Measurements from ENCODE around the gene TMC6. TPM values are rescaled to one million over a fixed set of nuclear protein-coding genes. Genes with fewer than 3 reads are reported as not detected.
A peak's percentile ranks its signal among the peaks of the same experiment; 100 is the strongest.

TMC6 gene
- total RNA-seq, 1 donor from 2014 or later, result 251 TPM

GRCh38 chr17:78127239-78127887 is 1.2 kb downstream of the TMC6 start:
- no peaks in the 10 kb centered on the region for H3K27me3 Mint-ChIP-seq
- peaks cover 54% of the 10 kb centered on the region for H3K4me1 Mint-ChIP-seq
- peak overlapping the region; percentile 91 for H3K4me3 Mint-ChIP-seq
- no peaks in the 10 kb centered on the region for H3K9me3 Mint-ChIP-seq
- intact Hi-C loops (cut with micrococcal nuclease), result loop anchor here (5.0 kb wide), 1 partner anchor 230 kb away; no protein-coding TSS in a partner anchor
- peaks cover 48% of the 10 kb centered on the region for H3K36me3 Mint-ChIP-seq (ENCODE audit: low read depth)
- peak; percentile 92 for DNase-seq
- peak overlapping the region; percentile 88 for H3K27ac Mint-ChIP-seq

DNA sequence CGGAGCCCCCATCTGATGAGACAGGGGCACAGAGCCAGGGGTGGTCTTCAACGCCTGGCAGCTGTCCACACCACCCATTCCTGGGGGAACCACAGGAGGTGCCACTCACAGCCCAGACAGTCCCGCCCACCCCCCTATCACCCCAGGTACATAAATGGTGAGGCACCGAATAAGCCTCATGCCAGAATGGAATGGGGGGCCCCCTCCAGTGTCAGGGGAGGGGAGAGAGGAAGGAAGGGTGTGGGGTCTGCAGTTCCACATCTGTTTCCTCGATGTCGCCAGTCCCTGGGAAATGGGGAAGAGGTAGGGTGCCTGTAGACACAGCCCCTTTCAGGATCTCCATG is 1.7 kb downstream of the TMC6 start:
- no peaks in the 10 kb centered on the region for H3K27me3 Mint-ChIP-seq
- peak overlapping the region; percentile 88 for H3K27ac Mint-ChIP-seq
- peak overlapping the region; percentile 91 for H3K4me3 Mint-ChIP-seq
- intact Hi-C loops (cut with micrococcal nuclease), result loop anchor here (5.0 kb wide), 1 partner anchor 230 kb away; no protein-coding TSS in a partner anchor
- no peaks in the 10 kb centered on the region for H3K9me3 Mint-ChIP-seq
- DNase-seq, result no peak
- H3K36me3 Mint-ChIP-seq (ENCODE audit: low read depth), result peaks cover 50% of the 10 kb centered on the region
- peaks cover 57% of the 10 kb centered on the region for H3K4me1 Mint-ChIP-seq

- no peaks in the 10 kb centered on the region for H3K9me3 Mint-ChIP-seq
- H3K36me3 Mint-ChIP-seq (ENCODE audit: low read depth), result peaks cover 55% of the 10 kb centered on the region
- peak; percentile 64 for DNase-seq
- H3K4me3 Mint-ChIP-seq, result peak overlapping the region; percentile 91
- peak overlapping the region; percentile 78 for H3K27ac Mint-ChIP-seq
- H3K4me1 Mint-ChIP-seq, result peaks cover 63% of the 10 kb centered on the region
- intact Hi-C loops (cut with micrococcal nuclease), result loop anchor here (5.0 kb wide), 1 partner anchor 231 kb away; no protein-coding TSS in a partner anchor
- H3K27me3 Mint-ChIP-seq, result no peaks in the 10 kb centered on the region
Observed at GRCh38 chr17:78125976-78126894, 2.3 kb downstream of the TMC6 start.

GRCh38 chr17:78125138-78125913 is 3.2 kb downstream of the TMC6 start:
- Mint-ChIP-seq H3K36me3 (ENCODE audit: low read depth) (peaks cover 56% of the 10 kb centered on the region), H3K4me3 (peak overlapping the region; percentile 91), H3K27me3 (no peaks in the 10 kb centered on the region)

GRCh38 chr17:78124836-78125137 is 3.8 kb downstream of the TMC6 start:
- no peak for DNase-seq
- intact Hi-C loops (cut with micrococcal nuclease), result loop anchor here (5.0 kb wide), 1 partner anchor 233 kb away; no protein-coding TSS in a partner anchor
- H3K36me3 Mint-ChIP-seq (ENCODE audit: low read depth), result peaks cover 58% of the 10 kb centered on the region
- H3K27ac Mint-ChIP-seq, result peak overlapping the region; percentile 58
- no peaks in the 10 kb centered on the region for H3K9me3 Mint-ChIP-seq
- no peaks in the 10 kb centered on the region for H3K27me3 Mint-ChIP-seq
- H3K4me1 Mint-ChIP-seq, result peaks cover 60% of the 10 kb centered on the region
- H3K4me3 Mint-ChIP-seq, result peak overlapping the region; percentile 91

More at GRCh38 chr17:78125138-78125913, 3.2 kb downstream of the TMC6 start:
- Mint-ChIP-seq H3K27ac (peak overlapping the region; percentile 58), H3K4me1 (peaks cover 65% of the 10 kb centered on the region), H3K9me3 (no peaks in the 10 kb centered on the region)
- peak; percentile 80 for DNase-seq
- intact Hi-C loops (cut with micrococcal nuclease), result loop anchor here (5.0 kb wide), 1 partner anchor 232 kb away; no protein-coding TSS in a partner anchor

GRCh38 chr17:78124081-78124835 is 4.3 kb downstream of the TMC6 start:
- Mint-ChIP-seq H3K9me3 (no peaks in the 10 kb centered on the region), H3K27me3 (no peaks in the 10 kb centered on the region), H3K36me3 (ENCODE audit: low read depth) (peaks cover 58% of the 10 kb centered on the region), H3K4me3 (peak overlapping the region; percentile 87), H3K4me1 (peaks cover 56% of the 10 kb centered on the region), H3K27ac (peak overlapping the region; percentile 76)
- peak; percentile 61 for DNase-seq
- intact Hi-C loops (cut with micrococcal nuclease), result no loop called here

GRCh38 chr17:78123258-78123929 is 5.2 kb downstream of the TMC6 start:
- Mint-ChIP-seq H3K36me3 (ENCODE audit: low read depth) (peaks cover 56% of the 10 kb centered on the region), H3K4me3 (peak overlapping the region; percentile 87), H3K9me3 (no peaks in the 10 kb centered on the region), H3K27me3 (no peaks in the 10 kb centered on the region), H3K27ac (peak overlapping the region; percentile 76), H3K4me1 (peaks cover 50% of the 10 kb centered on the region)
- intact Hi-C loops (cut with micrococcal nuclease), result no loop called here
- DNase-seq, result no peak

DNA sequence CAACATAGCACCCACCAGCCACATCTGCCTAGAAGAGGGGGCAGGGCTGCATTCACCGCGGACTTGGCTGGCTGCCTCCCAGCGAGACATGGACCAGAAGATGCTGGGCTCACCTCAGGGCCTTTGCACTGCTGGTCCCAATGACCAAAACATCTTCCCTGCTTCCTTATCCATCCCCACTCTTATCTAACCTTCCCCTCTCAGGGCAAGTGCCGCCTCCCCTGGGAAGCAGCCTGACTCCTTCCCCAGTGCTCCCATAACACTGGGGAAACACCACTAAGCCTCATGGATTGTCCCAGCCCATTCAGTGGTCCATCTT is 5.7 kb downstream of the TMC6 start:
- H3K4me1 Mint-ChIP-seq, result peaks cover 53% of the 10 kb centered on the region
- peak overlapping the region; percentile 39 for H3K27ac Mint-ChIP-seq
- peak overlapping the region; percentile 87 for H3K4me3 Mint-ChIP-seq
- no peaks in the 10 kb centered on the region for H3K9me3 Mint-ChIP-seq
- peaks cover 58% of the 10 kb centered on the region for H3K36me3 Mint-ChIP-seq (ENCODE audit: low read depth)
- no peaks in the 10 kb centered on the region for H3K27me3 Mint-ChIP-seq
- peak; percentile 62 for DNase-seq
- intact Hi-C loops (cut with micrococcal nuclease), result no loop called here

GRCh38 chr17:78122216-78122930 is 6.2 kb downstream of the TMC6 start:
- Mint-ChIP-seq H3K27ac (peak overlapping the region; percentile 87), H3K27me3 (no peaks in the 10 kb centered on the region), H3K4me1 (peaks cover 53% of the 10 kb centered on the region), H3K9me3 (no peaks in the 10 kb centered on the region), H3K4me3 (peak overlapping the region; percentile 87), H3K36me3 (ENCODE audit: low read depth) (peaks cover 61% of the 10 kb centered on the region)
- intact Hi-C loops (cut with micrococcal nuclease), result no loop called here
- DNase-seq, result no peak

DNA sequence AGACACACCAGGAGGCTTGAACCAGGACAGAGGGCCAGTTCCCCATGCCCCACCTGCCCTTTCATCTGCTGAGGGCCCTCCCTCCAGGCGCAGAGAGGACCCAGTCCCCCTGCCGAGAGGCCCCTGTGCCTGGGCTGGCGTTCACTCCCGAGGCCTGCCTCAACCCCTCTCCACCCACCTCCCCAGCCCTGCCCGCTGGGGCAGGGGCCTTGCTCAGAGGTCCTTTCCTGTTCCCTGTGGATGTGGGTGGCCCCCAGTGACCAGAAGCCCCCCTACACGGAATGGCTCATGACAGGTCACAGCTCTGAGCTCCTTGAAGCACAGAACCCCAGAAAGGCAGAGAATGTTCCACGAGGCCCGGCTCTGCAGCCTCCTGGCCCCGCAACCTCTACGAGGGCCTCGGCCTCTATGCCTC is 6.7 kb downstream of the TMC6 start:
- intact Hi-C loops (cut with micrococcal nuclease), result loop anchor here (1.0 kb wide), 1 partner anchor 10 kb away; no protein-coding TSS in a partner anchor
- H3K9me3 Mint-ChIP-seq, result no peaks in the 10 kb centered on the region
- H3K27me3 Mint-ChIP-seq, result no peaks in the 10 kb centered on the region
- H3K27ac Mint-ChIP-seq, result peak overlapping the region; percentile 87
- peaks cover 52% of the 10 kb centered on the region for H3K4me1 Mint-ChIP-seq
- no peak for DNase-seq
- H3K4me3 Mint-ChIP-seq, result peak overlapping the region; percentile 87
- peaks cover 60% of the 10 kb centered on the region for H3K36me3 Mint-ChIP-seq (ENCODE audit: low read depth)

DNA sequence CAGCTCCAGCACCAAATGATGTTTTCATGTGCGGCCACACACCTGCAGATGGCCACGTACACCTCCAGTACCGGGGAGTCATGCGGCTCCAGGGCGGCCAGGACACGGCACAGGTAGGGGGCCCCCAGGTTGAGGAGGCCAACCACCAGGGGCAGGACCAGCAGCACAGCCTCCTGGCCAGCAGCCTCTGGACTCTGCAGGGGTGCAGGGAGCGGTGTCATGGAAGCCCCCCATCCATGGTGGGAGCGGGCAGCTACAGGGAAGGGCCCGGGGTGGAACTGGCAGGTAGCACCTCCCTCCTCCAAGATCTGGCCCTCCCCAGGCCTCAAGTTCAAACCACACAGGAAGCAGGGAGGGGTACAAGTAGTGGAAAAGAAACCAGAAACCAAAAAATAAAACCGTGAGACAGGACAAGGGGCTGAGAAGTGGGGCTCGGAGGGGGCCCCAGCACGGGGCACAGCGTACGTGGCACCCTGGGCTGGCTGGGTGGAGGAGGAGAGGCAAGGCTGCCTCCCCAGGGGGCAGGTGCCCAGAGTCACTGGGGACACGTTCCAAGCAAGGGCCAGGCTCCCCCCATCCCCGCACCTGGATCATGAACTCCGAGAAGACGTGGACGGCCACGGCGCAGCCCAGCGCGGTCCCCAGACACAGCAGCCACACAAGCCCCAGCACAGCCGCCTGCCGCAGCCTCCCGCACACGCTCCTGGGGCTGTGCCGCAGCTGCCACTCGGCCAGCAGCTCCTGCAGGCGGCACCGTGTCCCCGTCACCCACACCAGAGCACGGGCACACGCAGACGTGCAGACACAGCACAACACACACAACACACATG is 7.4 kb downstream of the TMC6 start:
- H3K36me3 Mint-ChIP-seq (ENCODE audit: low read depth), result peaks cover 60% of the 10 kb centered on the region
- peak overlapping the region; percentile 87 for H3K27ac Mint-ChIP-seq
- peak overlapping the region; percentile 87 for H3K4me3 Mint-ChIP-seq
- no peaks in the 10 kb centered on the region for H3K27me3 Mint-ChIP-seq
- no peaks in the 10 kb centered on the region for H3K9me3 Mint-ChIP-seq
- intact Hi-C loops (cut with micrococcal nuclease), result loop anchor here (1.0 kb wide), 1 partner anchor 11 kb away; no protein-coding TSS in a partner anchor
- DNase-seq, result peak; percentile 91
- H3K4me1 Mint-ChIP-seq, result peaks cover 50% of the 10 kb centered on the region
